Measurements from ENCODE around the gene ANKRD24.
"Not testable (repeated sequence)": the region's sequence is repeated elsewhere in the genome, so short reads cannot be mapped to it uniquely, and the experiment has no call there.

GRCh38 chr19:4142916-4143315 lies 39.6 kb upstream of the ANKRD24 start:
- TF ChIP-seq CTCF (IDR thresholded peaks at IDR 0.05; ENCODE audit: low read depth, low read length, poor library complexity, severe bottlenecking); EZH2phosphoT487 (IDR thresholded peaks at IDR 0.05; ENCODE audit: borderline replicate concordance, low read length): not testable (repeated sequence)

Measured in DOHH2 (cell line).